ENCODE results near the gene IWS1. TPM values are rescaled to one million over a fixed set of nuclear protein-coding genes. Genes with fewer than 3 reads are reported as not detected.

The IWS1 gene
- total RNA-seq, 1 donor from 2014 or later = 44.3 TPM

Other genes starting within 250 kb of the IWS1 start
- 55.7 and 58.6 TPM in 2 replicates for gene ERCC3, start 232.3 kb downstream of the IWS1 start, total RNA-seq
- gene MAP3K2, start 138.5 kb downstream of the IWS1 start, total RNA-seq = 52.6 and 52.8 TPM in 2 replicates
- gene PROC, start 108.1 kb downstream of the IWS1 start, total RNA-seq = not detected in 2 replicates
- gene MYO7B, start 9.2 kb upstream of the IWS1 start, total RNA-seq = 1.6 and 1.7 TPM in 2 replicates
- gene GPR17, start 119.7 kb upstream of the IWS1 start, total RNA-seq = not detected in 2 replicates
- 23.1 and 24.2 TPM in 2 replicates for gene LIMS2, start 149.0 kb upstream of the IWS1 start, total RNA-seq
- 4.4 and 4.7 TPM in 2 replicates for gene SFT2D3, start 175.0 kb upstream of the IWS1 start, total RNA-seq